ENCODE results near the gene GNPDA1. TPM values are rescaled to one million over a fixed set of nuclear protein-coding genes. Genes with fewer than 3 reads are reported as not detected.

GNPDA1 gene
- total RNA-seq, 5 donors from 2014 or later (not counting 1 experiment from before 2014, with no cell fraction given), result 12.6 to 30.3 (median 29.3) TPM

DNA sequence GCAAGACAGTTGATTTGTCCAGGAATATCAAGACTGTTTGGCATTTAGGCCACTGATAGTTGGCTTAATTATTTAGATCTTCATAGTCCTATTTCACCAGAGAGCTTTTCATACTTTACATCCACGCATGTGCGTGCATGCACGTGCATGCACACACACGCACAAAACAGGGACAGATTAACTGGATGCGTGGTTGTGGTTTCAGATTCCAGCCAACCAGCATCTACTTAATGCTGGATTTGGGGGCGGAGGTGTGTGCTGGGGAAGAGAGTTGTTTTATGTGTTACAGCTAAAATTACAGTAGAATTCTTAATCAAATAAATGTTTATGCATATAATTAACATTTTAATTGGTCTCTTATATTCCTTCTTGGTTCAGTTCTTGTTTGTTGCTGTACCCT lies 36.7 kb downstream of the GNPDA1 start:
- Mint-ChIP-seq H3K27me3 (no peaks in the 10 kb centered on the region), H3K4me1 (peaks cover 18 to 34% (median 26%) of the 10 kb centered on the region in 3 donors), H3K36me3 (peaks cover 44% of the 10 kb centered on the region), H3K27ac (no peak overlapping the region), H3K4me3 (no peak overlapping the region), H3K9me3 (no peaks in the 10 kb centered on the region)
- no peak for DNase-seq
- no peak overlapping the region for H3K27ac ChIP-seq (ENCODE audit: low read length)
- no peak for ATAC-seq (replicated peaks in 1 of 4)
- no peaks in the 10 kb centered on the region for H3K27me3 ChIP-seq (replicated peaks in 1 of 2; ENCODE audit: control insufficient read depth in 2 of 2, extremely low read depth in 1 of 2, insufficient read depth in 2 of 2, low read length in 1 of 2)
- no peaks in the 10 kb centered on the region for H3K9me3 ChIP-seq
- ChIA-PET CTCF (interaction anchor here (0.6 to 2.3 kb wide), 11 partner anchors 14 to 339 kb away, joined by 3 to 11 read pairs (median 4); no protein-coding TSS in a partner anchor), POLR2A (interaction anchor here (0.6 kb wide), 4 partner anchors 52 to 802 kb away, joined by 3 to 6 read pairs (median 3); partner anchors contain the start of gene DELE1 (in 1 of the 2))
- H3K4me3 ChIP-seq (ENCODE audit: control insufficient read depth in 1 of 2, extremely low read depth in 1 of 2, low read length in 1 of 2), result no peak overlapping the region
- WGBS (ENCODE audit: insufficient coverage), result 100% methylated on average over 5 of the region's 6 CpGs
- H3K36me3 ChIP-seq (ENCODE audit: control insufficient read depth in 2 of 2, extremely low read depth in 1 of 2, insufficient read depth in 1 of 2, low read length in 1 of 2), result peaks cover 0 to 58% of the 10 kb centered on the region in 2 donors
- H3K4me1 ChIP-seq (ENCODE audit: control insufficient read depth in 1 of 2, extremely low read depth in 1 of 2, insufficient read depth in 2 of 2, low read length in 2 of 2), result peaks cover 0 to 2% of the 10 kb centered on the region in 2 experiments

DNA sequence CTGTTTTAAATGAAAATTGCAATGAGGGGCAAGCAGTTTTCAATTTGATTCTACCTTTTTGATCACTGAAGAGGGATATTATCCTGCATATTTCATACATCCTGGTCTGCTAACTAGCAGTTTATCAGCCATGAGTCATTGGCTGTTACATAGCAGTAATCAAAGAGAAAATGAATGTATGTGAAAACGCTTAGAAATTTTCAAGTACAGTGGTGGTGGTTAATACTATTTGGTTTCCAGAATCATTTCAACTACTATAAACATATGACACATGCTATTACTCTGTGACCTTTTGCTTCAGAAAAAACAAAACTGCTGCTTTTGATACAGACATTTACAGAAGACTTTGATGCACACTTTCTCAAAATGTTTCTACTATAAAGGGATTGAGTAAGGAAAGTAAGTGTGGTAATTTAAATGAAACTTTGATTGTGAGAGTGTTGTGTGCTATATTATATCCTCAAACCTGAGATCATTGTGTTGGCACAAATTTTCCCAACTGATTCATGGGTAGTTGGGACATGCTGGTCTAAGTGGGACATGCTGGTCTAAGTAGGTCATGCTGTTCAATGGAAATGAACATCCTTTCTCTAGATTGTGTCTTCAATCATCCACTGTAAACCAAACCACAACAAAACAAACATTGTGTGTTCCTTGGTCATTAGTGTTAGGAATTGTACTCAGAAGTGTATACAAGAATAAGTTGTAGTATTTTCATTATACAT lies 38.8 kb downstream of the GNPDA1 start:
- Mint-ChIP-seq H3K27me3 (no peaks in the 10 kb centered on the region), H3K36me3 (peaks cover 31% of the 10 kb centered on the region), H3K4me1 (peaks cover 34 to 52% (median 42%) of the 10 kb centered on the region in 3 donors), H3K4me3 (peak overlapping the region in 1 of 3 donors; percentile 39), H3K9me3 (no peaks in the 10 kb centered on the region), H3K27ac (peak overlapping the region; percentile 54 to 74)
- H3K9me3 ChIP-seq, result no peaks in the 10 kb centered on the region
- DNase-seq (no peak), ATAC-seq (replicated peaks in 1 of 4) (no peak)
- H3K27me3 ChIP-seq (replicated peaks in 1 of 2; ENCODE audit: control insufficient read depth in 2 of 2, extremely low read depth in 1 of 2, insufficient read depth in 2 of 2, low read length in 1 of 2), result no peaks in the 10 kb centered on the region
- WGBS (ENCODE audit: insufficient coverage), result no CpG with 5 or more reads among the region's 1 CpG
- H3K4me3 ChIP-seq (ENCODE audit: control insufficient read depth in 1 of 2, extremely low read depth in 1 of 2, low read length in 1 of 2), result no peak overlapping the region
- ChIA-PET POLR2A (no interaction called here), CTCF (interaction anchor here (0.9 to 1.4 kb wide), 2 partner anchors 13 to 16 kb away, joined by 4 to 5 read pairs; no protein-coding TSS in a partner anchor)
- peaks cover 14 to 15% of the 10 kb centered on the region in 2 experiments for H3K4me1 ChIP-seq (ENCODE audit: control insufficient read depth in 1 of 2, extremely low read depth in 1 of 2, insufficient read depth in 2 of 2, low read length in 2 of 2)
- H3K27ac ChIP-seq (ENCODE audit: low read length), result no peak overlapping the region
- H3K36me3 ChIP-seq (ENCODE audit: control insufficient read depth in 2 of 2, extremely low read depth in 1 of 2, insufficient read depth in 1 of 2, low read length in 1 of 2), result peaks cover 0 to 39% of the 10 kb centered on the region in 2 donors

DNA sequence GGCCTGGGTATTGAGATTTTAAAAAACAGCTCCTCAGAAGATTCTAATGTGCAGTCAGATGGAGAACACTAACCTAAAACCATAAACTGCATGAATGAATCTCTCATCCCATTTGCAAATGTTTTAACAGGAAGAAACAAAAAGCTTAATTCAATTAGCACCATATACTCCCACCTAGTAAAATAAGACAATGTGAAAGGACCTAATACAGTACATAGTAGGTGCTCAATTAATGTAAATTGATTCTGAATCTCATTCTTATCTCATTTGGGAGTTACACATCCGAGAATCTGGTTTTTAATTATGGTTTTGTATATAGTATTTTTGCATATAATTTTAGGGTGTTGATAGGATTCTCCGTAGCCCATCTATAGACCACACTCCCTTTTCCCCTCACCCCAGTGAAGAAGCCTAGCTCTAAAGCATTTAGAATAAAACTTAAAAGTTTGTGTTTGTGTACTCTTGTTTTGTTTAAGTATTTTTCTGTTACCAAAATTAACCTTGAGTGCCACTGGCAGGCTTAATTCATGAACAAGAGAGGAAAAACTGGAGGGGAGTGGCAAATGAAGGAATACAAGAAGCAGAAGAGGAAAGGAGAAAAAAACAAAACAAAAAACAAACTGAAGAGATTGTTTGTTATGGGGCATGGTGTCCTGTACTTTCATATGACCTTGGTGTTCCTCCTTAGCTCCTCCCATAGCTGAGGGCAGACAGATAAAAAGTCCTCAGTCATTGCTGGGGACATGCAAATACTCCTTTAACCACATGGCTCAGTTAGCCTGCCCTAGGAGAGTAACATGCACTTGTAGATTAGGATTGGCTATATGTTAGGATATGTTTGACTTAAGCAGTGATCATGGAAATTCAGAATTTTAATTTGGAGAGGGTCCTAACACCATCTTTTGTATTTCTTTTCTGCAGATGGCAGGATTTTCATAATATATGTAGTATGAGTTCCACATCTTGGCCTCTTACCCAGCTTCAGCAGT lies 42.8 kb downstream of the GNPDA1 start:
- no peaks in the 10 kb centered on the region for H3K9me3 Mint-ChIP-seq
- Histone ChIP-seq H3K4me1 (ENCODE audit: control insufficient read depth in 1 of 2, extremely low read depth in 1 of 2, insufficient read depth in 2 of 2, low read length in 2 of 2) (peaks cover 17 to 19% of the 10 kb centered on the region in 2 experiments), H3K36me3 (ENCODE audit: control insufficient read depth in 2 of 2, extremely low read depth in 1 of 2, insufficient read depth in 1 of 2, low read length in 1 of 2) (peaks cover 0 to 20% of the 10 kb centered on the region in 2 donors), H3K4me3 (ENCODE audit: control insufficient read depth in 1 of 2, extremely low read depth in 1 of 2, low read length in 1 of 2) (peak overlapping the region; percentile 92 to 96), H3K27me3 (replicated peaks in 1 of 2; ENCODE audit: control insufficient read depth in 2 of 2, extremely low read depth in 1 of 2, insufficient read depth in 2 of 2, low read length in 1 of 2) (no peaks in the 10 kb centered on the region), H3K27ac (ENCODE audit: low read length) (peak overlapping the region; percentile 89), H3K9me3 (no peaks in the 10 kb centered on the region)
- peaks cover 42 to 53% (median 46%) of the 10 kb centered on the region in 3 donors for H3K4me1 Mint-ChIP-seq
- no peak for ATAC-seq (replicated peaks in 1 of 4)
- peaks cover 17% of the 10 kb centered on the region for H3K36me3 Mint-ChIP-seq
- H3K27ac Mint-ChIP-seq, result peak overlapping the region; percentile 94 to 96
- peak overlapping the region; percentile 90 to 96 (median 92) for H3K4me3 Mint-ChIP-seq
- CTCF ChIA-PET, result interaction anchor here (0.6 to 2.9 kb wide), 36 partner anchors 8 to 800 kb away, joined by 3 to 54 read pairs (median 5); partner anchors contain the start of genes ARHGAP26 (in 1 of the 2), DELE1 (in 1 of the 2), FCHSD1 (in 1 of the 2) and GNPDA1 (in 1 of the 2)
- no peaks in the 10 kb centered on the region for H3K27me3 Mint-ChIP-seq
- POLR2A ChIA-PET, result interaction anchor here (0.5 to 1.6 kb wide), 6 partner anchors 9 to 851 kb away, joined by 3 to 18 read pairs (median 5); no protein-coding TSS in a partner anchor
- DNase-seq, result peak in 1 of 35 experiments; percentile 34
- no CpG with 5 or more reads among the region's 2 CpGs for WGBS (ENCODE audit: insufficient coverage)

DNA sequence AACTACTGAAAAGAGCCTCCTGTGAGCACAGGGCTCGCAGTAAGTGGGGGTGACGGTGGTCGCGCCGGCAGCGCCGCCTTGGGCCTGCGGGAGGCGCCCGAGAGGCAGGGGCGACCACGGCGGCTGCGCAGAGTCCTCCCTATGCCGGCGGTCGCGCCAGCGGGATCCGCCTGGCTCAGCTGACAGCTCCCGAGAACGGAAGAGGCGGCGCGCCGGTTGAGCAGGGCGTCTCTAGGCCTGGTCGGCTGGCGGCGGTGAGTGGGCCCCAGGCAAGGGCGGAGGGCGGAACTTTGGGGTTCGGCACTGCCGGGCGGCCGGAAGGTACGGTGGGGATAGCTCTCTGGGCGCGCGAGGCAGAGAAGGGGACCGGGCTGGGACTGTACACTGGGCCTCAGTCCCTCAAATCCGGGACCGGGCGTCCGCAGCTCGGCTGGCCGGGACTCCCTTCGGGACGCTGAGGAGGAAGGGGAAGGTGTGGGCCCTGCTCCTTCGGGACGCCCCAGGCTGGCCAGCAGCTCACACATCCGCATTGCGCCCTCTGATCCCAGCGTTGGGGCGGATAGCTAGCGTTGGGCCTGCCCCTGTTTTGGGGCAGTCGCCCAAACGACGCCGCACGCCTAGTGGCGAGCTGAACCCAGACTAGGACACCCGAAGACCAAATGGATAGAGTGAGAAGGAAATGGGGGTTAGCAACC lies 43.8 kb downstream of the GNPDA1 start, which contains the start of gene RNF14:
Gene RNF14 (plus strand): TSS at position 192 of the 695 bp plus-strand sequence. CDS start 4,484 bp downstream, outside the sequence.
- H3K9me3 ChIP-seq, result no peaks in the 10 kb centered on the region
- peak within 1 kb of the TSS; percentile 92 to 96 for H3K4me3 ChIP-seq (ENCODE audit: control insufficient read depth in 1 of 2, extremely low read depth in 1 of 2, low read length in 1 of 2)
- DNase-seq (peak; percentile 86 to 95 (median 92)), ATAC-seq (replicated peaks in 1 of 4) (peak; percentile 96 to 98 (median 97))
- POLR2A ChIA-PET, result interaction anchor here (0.5 to 1.6 kb wide), 14 partner anchors 8 to 801 kb away, joined by 3 to 18 read pairs (median 4); no protein-coding TSS in a partner anchor
- Mint-ChIP-seq H3K4me1 (peaks cover 32 to 43% (median 38%) of the 10 kb centered on the region in 3 donors), H3K27ac (peak within 1 kb of the TSS; percentile 94 to 96), H3K36me3 (peaks cover 8% of the 10 kb centered on the region), H3K27me3 (no peaks in the 10 kb centered on the region), H3K4me3 (peak within 1 kb of the TSS; percentile 90 to 96 (median 92)), H3K9me3 (no peaks in the 10 kb centered on the region)
- peak within 1 kb of the TSS; percentile 89 for H3K27ac ChIP-seq (ENCODE audit: low read length)
- CTCF ChIA-PET, result interaction anchor here (0.5 to 2.9 kb wide), 43 partner anchors 9 to 1033 kb away, joined by 3 to 54 read pairs (median 4); partner anchors contain the start of genes ARHGAP26 (in 1 of the 2), DELE1 (in 1 of the 2), FCHSD1 (in 1 of the 2) and GNPDA1 (in 1 of the 2)
- no peaks in the 10 kb centered on the region for H3K27me3 ChIP-seq (replicated peaks in 1 of 2; ENCODE audit: control insufficient read depth in 2 of 2, extremely low read depth in 1 of 2, insufficient read depth in 2 of 2, low read length in 1 of 2)
- WGBS (ENCODE audit: insufficient coverage), result under 1% methylated on average over 58 of the region's 63 CpGs
- peaks cover 0 to 13% of the 10 kb centered on the region in 2 donors for H3K36me3 ChIP-seq (ENCODE audit: control insufficient read depth in 2 of 2, extremely low read depth in 1 of 2, insufficient read depth in 1 of 2, low read length in 1 of 2)
- H3K4me1 ChIP-seq (ENCODE audit: control insufficient read depth in 1 of 2, extremely low read depth in 1 of 2, insufficient read depth in 2 of 2, low read length in 2 of 2), result peaks cover 17 to 19% of the 10 kb centered on the region in 2 experiments

DNA sequence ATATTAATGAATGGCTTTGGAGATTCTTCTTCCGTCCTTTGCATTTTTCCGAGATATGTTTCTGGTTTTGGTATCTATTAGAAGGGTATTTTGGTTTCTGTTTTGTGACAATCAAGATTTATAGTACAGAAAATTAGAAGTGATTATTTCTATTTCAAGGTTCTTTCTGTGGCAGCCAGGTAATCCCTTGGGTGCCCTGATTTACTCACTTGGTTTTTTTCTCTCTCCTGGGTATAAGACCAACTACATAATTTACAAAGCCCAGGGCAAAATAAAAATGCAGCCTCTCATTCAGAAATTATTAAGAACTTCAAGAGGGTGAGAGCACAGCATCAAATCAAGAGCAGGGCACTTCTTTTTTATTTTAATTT lies 45.9 kb downstream of the GNPDA1 start:
- H3K27me3 Mint-ChIP-seq, result no peaks in the 10 kb centered on the region
- DNase-seq, result no peak
- no peak for ATAC-seq (replicated peaks in 1 of 4)
- no peaks in the 10 kb centered on the region for H3K36me3 ChIP-seq (ENCODE audit: control insufficient read depth in 2 of 2, extremely low read depth in 1 of 2, insufficient read depth in 1 of 2, low read length in 1 of 2)
- H3K4me1 Mint-ChIP-seq, result peaks cover 29 to 35% (median 30%) of the 10 kb centered on the region in 3 donors
- H3K4me1 ChIP-seq (ENCODE audit: control insufficient read depth in 1 of 2, extremely low read depth in 1 of 2, insufficient read depth in 2 of 2, low read length in 2 of 2), result peaks cover 17 to 20% of the 10 kb centered on the region in 2 experiments
- no peaks in the 10 kb centered on the region for H3K9me3 ChIP-seq
- no CpG with 5 or more reads among the region's 2 CpGs for WGBS (ENCODE audit: insufficient coverage)
- no peaks in the 10 kb centered on the region for H3K27me3 ChIP-seq (replicated peaks in 1 of 2; ENCODE audit: control insufficient read depth in 2 of 2, extremely low read depth in 1 of 2, insufficient read depth in 2 of 2, low read length in 1 of 2)
- no peak overlapping the region for H3K4me3 Mint-ChIP-seq
- no peak overlapping the region for H3K27ac ChIP-seq (ENCODE audit: low read length)
- H3K4me3 ChIP-seq (ENCODE audit: control insufficient read depth in 1 of 2, extremely low read depth in 1 of 2, low read length in 1 of 2), result no peak overlapping the region
- CTCF ChIA-PET, result no interaction called here
- H3K36me3 Mint-ChIP-seq, result no peaks in the 10 kb centered on the region
- POLR2A ChIA-PET, result interaction anchor here in 1 of 2 donors (0.5 kb wide), 1 partner anchor 150 kb away, joined by 10 read pairs; no protein-coding TSS in a partner anchor
- H3K9me3 Mint-ChIP-seq, result no peaks in the 10 kb centered on the region
- H3K27ac Mint-ChIP-seq, result peak overlapping the region; percentile 44 to 64
